AG04450 (cell line): ENCODE measurements around the gene CNN3. TPM values are rescaled to one million over a fixed set of nuclear protein-coding genes. Genes with fewer than 3 reads are reported as not detected.
A peak's percentile ranks its signal among the peaks of the same experiment; 100 is the strongest.

ENCODE experiments used
- CTCF ChIA-PET: fragments of 300-600, 350-600 bp; formaldehyde crosslinking; extraction: SDS; loops from one replicate; lab custom pipeline; 2022; ENCODE audit warnings: antibody characterized with exemption, inconsistent platforms; lab: Charles Lee
- POLR2A ChIA-PET: fragments of 350-600 bp; formaldehyde crosslinking; extraction: SDS; loops from one replicate; lab custom pipeline; 2021; ENCODE audit warnings: antibody characterized with exemption, inconsistent platforms; lab: Yijun Ruan, JAX
- DNase-seq: peaks from one replicate; pipeline ENCODE4 v3.0.0-alpha.2; 2011; ENCODE audit warnings: low read depth, low spot score
- H3K27ac ChIP-seq: one replicate; pipeline ENCODE4 v1.5.1; 2012; ENCODE audit warnings: low read depth, low read length, control low read depth
- H3K27me3 ChIP-seq: one replicate; pipeline ENCODE4 v1.6.0; 2012; ENCODE audit warnings: low read length; ENCODE audit not compliant: control insufficient read depth, insufficient read depth
- H3K4me3 ChIP-seq: 2 replicates; pipeline ENCODE4 v1.5.1; 2011; ENCODE audit warnings: mild to moderate bottlenecking, low read depth, low read length, control low read depth
- H3K9me3 ChIP-seq: 2 replicates; pipeline ENCODE4 v1.5.1; 2012; ENCODE audit warnings: low read length; ENCODE audit not compliant: control insufficient read depth, insufficient read depth
- CTCF ChIP-seq: IDR thresholded peaks from 2 replicates; pipeline ENCODE4 v1.5.1; 2011; ENCODE audit warnings: low read depth, low read length, control low read depth, inconsistent platforms
- polyA plus RNA-seq: library from polyadenylated mRNA; depleted of rRNA; stranded (reverse); fragments of >200 nt; gene quantifications from 2 replicates; pipeline ENCODE4 v1.2.3, GENCODE V29; 2011

CNN3 gene
- polyA plus RNA-seq, 1 experiment = 438 TPM

GRCh38 chr1:94955767-94956632, 29.1 kb upstream of the CNN3 start:
- Histone ChIP-seq H3K27ac (peak overlapping the region; percentile 24), H3K9me3 (no peaks in the 10 kb centered on the region; the same call in 1 of the 2 replicates), H3K4me3 (no peak overlapping the region), H3K27me3 (no peaks in the 10 kb centered on the region)
- DNase-seq = no peak
- ChIA-PET CTCF (interaction anchor here (0.7 kb wide), 1 partner anchor 46 kb away, joined by 3 read pairs; no protein-coding TSS in a partner anchor), POLR2A (no interaction called here)
- TF ChIP-seq CTCF = no peak

- POLR2A ChIA-PET = interaction anchor here (0.6 to 0.7 kb wide), 2 partner anchors 8 to 294 kb away, joined by 3 to 7 read pairs; no protein-coding TSS in a partner anchor
- H3K27me3 ChIP-seq = no peaks in the 10 kb centered on the region
- no peak overlapping the region for H3K4me3 ChIP-seq
- DNase-seq = no peak
- TF ChIP-seq CTCF = no peak
- peak overlapping the region; percentile 13 for H3K27ac ChIP-seq
- CTCF ChIA-PET = interaction anchor here (0.6 to 2.0 kb wide), 3 partner anchors 87 to 123 kb away, joined by 3 to 5 read pairs (median 5); no protein-coding TSS in a partner anchor
- no peaks in the 10 kb centered on the region; the same call in 1 of the 2 replicates for H3K9me3 ChIP-seq
Observed at GRCh38 chr1:94954263-94955220, 27.6 kb upstream of the CNN3 start.

GRCh38 chr1:94953746-94954145, 26.8 kb upstream of the CNN3 start:
- Histone ChIP-seq H3K9me3 (no peaks in the 10 kb centered on the region; the same call in 1 of the 2 replicates), H3K4me3 (no peak overlapping the region), H3K27ac (no peak overlapping the region), H3K27me3 (no peaks in the 10 kb centered on the region)
- DNase-seq = no peak
- POLR2A ChIA-PET = no interaction called here
- no peak for TF ChIP-seq CTCF
- CTCF ChIA-PET = interaction anchor here (1.1 to 2.0 kb wide), 2 partner anchors 88 to 90 kb away, joined by 3 to 5 read pairs; no protein-coding TSS in a partner anchor

GRCh38 chr1:94953107-94953506, 26.2 kb upstream of the CNN3 start:
- TF ChIP-seq CTCF = no peak
- DNase-seq = no peak
- ChIA-PET CTCF (interaction anchor here (1.1 to 2.0 kb wide), 2 partner anchors 89 to 90 kb away, joined by 3 to 5 read pairs; no protein-coding TSS in a partner anchor), POLR2A (no interaction called here)
- H3K27me3 ChIP-seq = no peaks in the 10 kb centered on the region
- no peak overlapping the region for H3K27ac ChIP-seq
- H3K9me3 ChIP-seq = no peaks in the 10 kb centered on the region; the same call in 1 of the 2 replicates
- no peak overlapping the region for H3K4me3 ChIP-seq
